HepG2 (cell line): ENCODE data around the gene AKAP7.

Experiments
- JUN ChIP-seq: sonication (generic); formaldehyde crosslinking; IDR thresholded peaks from 2 replicates; pipeline ENCODE4 v1.4.0; 2020; ENCODE audit warnings: mild to moderate bottlenecking, missing genetic modification reagents
- POLR2A ChIP-seq, 2 experiments: IDR thresholded peaks; 2 replicates each; pipeline ENCODE4 v1.6.1; 2011; ENCODE audit warnings: low read depth in 2 of 2, low read length in 2 of 2, mild to moderate bottlenecking in 1 of 2, moderate library complexity in 1 of 2; ENCODE audit not compliant: insufficient read depth in 1 of 2
- POLR2AphosphoS5 ChIP-seq: IDR thresholded peaks from 2 replicates; pipeline ENCODE4 v1.6.1; 2012; ENCODE audit warnings: low read depth, low read length
- PTBP1 ChIP-seq: fragments of 200-400 bp; formaldehyde crosslinking; IDR thresholded peaks from 2 replicates; pipeline ENCODE4 v1.6.1; 2018; ENCODE audit warnings: low read length, low read depth; ENCODE audit not compliant: poor library complexity, severe bottlenecking
- SIN3A ChIP-seq: IDR thresholded peaks from 2 replicates; pipeline ENCODE4 v1.6.1; 2011; ENCODE audit warnings: low read depth, mild to moderate bottlenecking, control low read depth, low read length, borderline replicate concordance
- SMAD9 ChIP-seq: sonication (generic); formaldehyde crosslinking; IDR thresholded peaks from 2 replicates; pipeline ENCODE4 v1.5.1; 2020; ENCODE audit warnings: mild to moderate bottlenecking, missing genetic modification reagents
- SP2 ChIP-seq: sonication (generic); formaldehyde crosslinking; IDR thresholded peaks from 2 replicates; pipeline ENCODE4 v1.5.1; 2020; ENCODE audit warnings: mild to moderate bottlenecking, missing genetic modification reagents
- ZBTB10 ChIP-seq: sonication (generic); formaldehyde crosslinking; IDR thresholded peaks from 2 replicates; pipeline ENCODE4 v1.4.0; 2020; ENCODE audit warnings: missing genetic modification reagents, borderline replicate concordance
- ZNF207 ChIP-seq: fragments of 450-650 bp; IDR thresholded peaks from 2 replicates; pipeline ENCODE4 v1.6.1; 2016; ENCODE audit warnings: antibody characterized with exemption, borderline replicate concordance

- TF ChIP-seq POLR2A (IDR thresholded peaks at IDR 0.05; ENCODE audit: insufficient read depth in 1 of 2, low read depth in 2 of 2, low read length in 2 of 2): no peak
- TF ChIP-seq JUN: no peak
- no peak for TF ChIP-seq SP2
- no peak for TF ChIP-seq ZBTB10 (CRISPR knock-in tag)
- no peak for TF ChIP-seq ZNF207
- TF ChIP-seq PTBP1: no peak
- no peak for TF ChIP-seq SIN3A
- TF ChIP-seq SMAD9: no peak
- TF ChIP-seq POLR2AphosphoS5: no peak
These were observed 142.3 kb downstream of the AKAP7 start for GRCh38 chr6:131277591-131277990.
